GM12891 (cell line): ENCODE results near the gene RHD.
"Not testable (repeated sequence)": the region's sequence is repeated elsewhere in the genome, so short reads cannot be mapped to it uniquely, and the experiment has no call there.

ENCODE experiments used
- DNase-seq: peaks from one replicate; pipeline ENCODE4 v3.0.0; 2011; ENCODE audit warnings: low spot score; ENCODE audit not compliant: insufficient read length
- FAIRE-seq: peaks from 2 replicates; lab custom pipeline; 2011; peaks lifted over from hg19 to GRCh38; lab: Jason Lieb, UNC

Gene RHD

DNA sequence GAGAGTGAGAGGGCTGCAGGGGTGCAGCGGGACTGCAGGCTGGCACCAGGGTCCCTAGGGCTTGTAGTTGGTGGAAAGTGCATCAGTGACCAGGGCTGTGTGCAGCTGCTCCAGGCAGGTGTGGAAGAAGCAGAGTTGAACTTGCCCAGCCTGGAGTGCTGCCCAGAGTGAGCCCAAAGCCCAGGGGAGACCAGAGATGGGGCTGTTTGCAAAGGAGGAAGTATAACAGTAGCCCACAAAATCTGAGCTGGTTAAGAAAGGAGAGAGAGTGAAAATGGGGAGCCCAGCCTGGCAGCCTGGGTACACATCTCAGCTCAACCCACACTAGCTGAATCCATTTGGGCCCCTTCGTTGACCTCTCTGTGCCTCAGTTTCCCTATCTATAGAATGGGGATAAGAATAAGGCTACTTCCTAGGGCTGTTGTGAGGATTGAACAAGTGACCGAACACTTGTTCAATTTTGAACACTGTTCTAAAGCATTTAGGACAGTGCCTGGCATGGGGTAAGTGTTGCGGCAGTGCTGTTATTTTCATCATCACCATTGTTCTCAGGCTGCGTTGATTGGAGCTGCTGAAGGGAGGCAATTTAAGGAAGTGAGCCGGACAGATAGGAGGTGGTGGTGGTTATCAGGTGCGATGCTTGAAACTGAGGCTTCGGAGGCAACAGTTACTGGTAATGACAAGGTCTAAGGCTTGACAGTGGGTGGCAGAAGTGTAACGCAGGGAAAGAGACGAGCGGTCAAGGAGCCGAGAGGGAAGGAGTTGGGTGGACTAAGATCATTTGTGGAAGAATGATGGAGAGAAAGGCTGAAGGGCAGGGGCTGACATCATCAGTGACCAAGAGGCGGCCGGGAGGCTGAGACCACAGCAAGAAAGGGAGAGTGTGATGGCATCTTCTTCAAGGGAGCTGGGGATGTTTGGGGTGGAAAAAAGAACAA lies 22.8 kb downstream of the RHD start:
- DNase-seq, FAIRE-seq: not testable (repeated sequence)

DNA sequence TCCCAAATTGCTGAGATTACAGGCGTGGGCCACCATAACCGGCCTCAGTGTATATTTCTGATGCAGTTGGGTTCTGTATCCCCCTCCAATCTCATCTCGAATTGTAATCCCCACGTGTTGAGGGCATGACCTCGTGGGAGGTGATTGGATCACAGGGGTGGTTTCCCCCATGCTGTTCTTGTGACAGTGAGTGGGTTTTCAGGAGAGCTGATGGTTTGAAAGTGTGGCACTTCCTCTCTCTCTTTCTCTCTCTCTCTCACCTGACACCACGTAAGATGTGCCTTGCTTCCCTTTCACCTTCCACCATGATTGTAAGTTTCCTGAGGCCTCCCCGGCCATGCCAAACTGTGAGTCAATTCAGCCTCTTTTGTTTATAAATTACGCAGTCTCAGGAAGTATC lies 24.2 kb downstream of the RHD start:
- DNase-seq, FAIRE-seq: not testable (repeated sequence)

DNA sequence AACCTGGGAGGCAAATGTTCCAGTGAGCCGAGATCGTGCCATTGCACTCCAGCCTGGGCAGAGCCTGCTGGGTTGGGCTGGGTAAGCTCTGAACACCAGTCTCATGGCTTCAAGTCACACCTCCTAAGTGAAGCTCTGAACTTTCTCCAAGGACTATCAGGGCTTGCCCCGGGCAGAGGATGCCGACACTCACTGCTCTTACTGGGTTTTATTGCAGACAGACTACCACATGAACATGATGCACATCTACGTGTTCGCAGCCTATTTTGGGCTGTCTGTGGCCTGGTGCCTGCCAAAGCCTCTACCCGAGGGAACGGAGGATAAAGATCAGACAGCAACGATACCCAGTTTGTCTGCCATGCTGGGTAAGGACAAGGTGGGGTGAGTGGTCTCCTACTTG lies 28.4 kb downstream of the RHD start:
- FAIRE-seq, DNase-seq: not testable (repeated sequence)

DNA sequence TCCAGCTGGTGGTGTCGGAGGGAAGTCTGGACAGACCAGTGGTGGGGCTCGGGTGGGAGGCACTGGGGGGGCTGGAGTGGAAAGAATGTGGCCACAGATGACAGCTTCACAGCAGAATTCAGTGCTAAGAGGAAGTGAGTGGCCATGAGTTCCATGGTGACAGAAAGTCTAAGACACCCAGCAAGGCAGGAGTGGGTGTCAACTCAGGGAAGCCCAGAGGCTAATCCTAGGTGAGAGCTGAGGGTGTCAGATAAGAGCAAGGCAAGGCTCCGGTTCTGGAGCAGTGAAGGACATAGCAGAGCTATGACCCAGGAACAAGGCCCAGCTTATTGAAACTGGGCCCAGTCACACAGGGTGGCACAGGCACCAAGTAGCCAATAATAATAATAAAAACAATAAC lies 30.0 kb downstream of the RHD start:
- not testable (repeated sequence) for FAIRE-seq, DNase-seq

DNA sequence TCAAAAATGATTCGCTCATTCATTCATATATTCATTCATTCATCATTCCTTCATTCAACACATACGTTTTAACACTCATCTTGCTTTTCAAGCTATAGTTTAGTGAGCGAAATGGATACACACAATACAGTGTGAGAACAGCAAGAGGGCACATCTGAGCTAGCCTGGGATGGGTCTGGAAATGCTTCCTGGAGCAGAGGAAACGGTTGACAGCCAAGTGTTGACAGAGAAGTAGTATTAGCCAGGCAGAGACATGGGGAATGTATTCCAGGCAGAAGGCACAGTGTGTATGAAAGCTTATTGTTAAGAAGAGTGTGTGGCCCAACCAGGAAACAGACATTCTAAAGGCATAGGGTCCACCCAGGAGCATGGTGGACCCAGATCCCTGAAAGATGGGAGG lies 32.6 kb downstream of the RHD start:
- not testable (repeated sequence) for FAIRE-seq, DNase-seq

DNA sequence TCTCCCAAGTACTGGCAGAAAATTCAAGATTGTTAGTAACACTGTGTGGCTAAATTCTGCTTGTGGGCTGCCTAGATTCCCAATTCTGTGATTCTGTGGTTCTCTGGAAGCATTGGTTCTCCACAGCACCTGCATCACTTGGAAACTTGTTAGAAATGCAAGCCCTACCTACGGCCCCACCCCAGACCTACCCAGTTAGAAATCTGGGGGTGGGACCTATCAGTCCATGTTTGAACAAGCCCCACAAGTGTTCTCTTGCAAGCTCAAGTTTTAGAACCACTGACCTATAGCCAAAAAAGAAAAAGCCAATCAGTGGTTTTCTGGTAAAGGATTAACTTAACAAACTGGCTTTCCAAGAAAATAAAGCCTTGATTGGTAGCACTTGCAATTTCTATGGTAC lies 35.9 kb downstream of the RHD start:
- not testable (repeated sequence) for DNase-seq, FAIRE-seq

DNA sequence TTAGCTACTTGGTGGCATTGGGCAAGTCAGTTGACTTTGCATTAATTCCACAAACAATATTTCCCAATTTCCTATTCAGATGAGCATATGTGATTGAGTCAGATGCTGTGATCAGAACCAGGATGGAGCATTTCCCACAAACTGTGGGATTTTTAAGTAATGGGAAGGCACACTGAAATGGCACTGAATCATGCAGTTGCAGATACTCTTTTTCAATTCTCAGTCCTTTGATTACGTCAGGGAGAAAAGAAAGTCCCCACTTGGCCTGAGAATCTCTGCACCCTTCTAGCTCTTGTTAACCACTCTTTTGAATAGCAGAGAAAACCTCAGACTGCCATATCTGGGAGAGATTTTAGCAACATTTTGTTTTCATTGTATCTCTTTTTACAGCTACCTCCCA lies 36.8 kb downstream of the RHD start:
- FAIRE-seq, DNase-seq: not testable (repeated sequence)

DNA sequence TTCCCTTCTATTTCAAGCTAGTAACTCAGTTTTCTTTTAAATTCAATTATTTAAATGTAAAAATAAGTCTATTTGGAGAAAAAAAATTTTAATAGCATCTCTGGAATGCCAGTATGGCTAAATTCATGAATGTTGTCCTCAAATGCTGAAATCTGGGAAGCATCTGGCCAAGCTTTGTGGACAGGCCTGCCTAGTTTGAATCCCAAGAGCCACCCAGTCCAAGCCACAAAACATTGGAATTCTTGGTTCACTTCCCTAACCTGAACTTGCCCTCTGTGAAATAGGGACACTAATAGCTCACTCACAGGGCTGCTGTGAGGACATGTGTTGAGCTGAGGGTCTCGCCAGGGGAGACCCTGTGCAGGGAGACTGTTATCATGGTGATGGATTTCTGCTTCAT lies 37.2 kb downstream of the RHD start:
- not testable (repeated sequence) for FAIRE-seq, DNase-seq

DNA sequence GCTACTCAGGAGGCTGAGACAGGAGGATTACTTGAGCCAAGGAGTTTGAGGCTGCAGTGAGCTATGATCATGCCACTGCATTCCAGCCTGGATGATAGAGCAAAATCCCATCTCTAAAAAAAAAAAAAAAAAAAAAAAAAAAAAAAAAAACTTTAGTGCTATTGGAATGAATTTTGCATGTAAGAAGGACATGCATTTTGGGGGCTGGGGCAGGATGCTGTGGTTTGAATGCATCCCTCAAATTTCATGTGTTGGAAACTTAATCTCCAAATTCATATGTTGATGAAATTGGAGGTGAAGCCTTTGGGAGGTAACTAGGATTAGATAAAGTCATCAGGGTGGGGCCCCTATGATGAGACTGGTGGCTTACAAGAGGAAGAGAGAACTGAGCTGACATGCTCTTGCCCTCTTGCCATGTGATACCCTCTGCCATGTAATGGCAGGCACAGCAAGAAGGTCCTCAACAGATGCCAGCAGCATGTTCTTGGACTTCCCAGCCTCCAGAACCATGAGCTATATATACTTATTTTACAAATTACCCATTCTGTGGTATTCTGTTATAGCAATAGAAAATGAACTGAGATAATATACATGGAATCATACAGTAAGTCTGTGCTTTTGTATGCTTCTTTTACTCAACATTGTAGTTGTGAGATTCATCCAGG lies 40.6 kb downstream of the RHD start:
- not testable (repeated sequence) for FAIRE-seq, DNase-seq

DNA sequence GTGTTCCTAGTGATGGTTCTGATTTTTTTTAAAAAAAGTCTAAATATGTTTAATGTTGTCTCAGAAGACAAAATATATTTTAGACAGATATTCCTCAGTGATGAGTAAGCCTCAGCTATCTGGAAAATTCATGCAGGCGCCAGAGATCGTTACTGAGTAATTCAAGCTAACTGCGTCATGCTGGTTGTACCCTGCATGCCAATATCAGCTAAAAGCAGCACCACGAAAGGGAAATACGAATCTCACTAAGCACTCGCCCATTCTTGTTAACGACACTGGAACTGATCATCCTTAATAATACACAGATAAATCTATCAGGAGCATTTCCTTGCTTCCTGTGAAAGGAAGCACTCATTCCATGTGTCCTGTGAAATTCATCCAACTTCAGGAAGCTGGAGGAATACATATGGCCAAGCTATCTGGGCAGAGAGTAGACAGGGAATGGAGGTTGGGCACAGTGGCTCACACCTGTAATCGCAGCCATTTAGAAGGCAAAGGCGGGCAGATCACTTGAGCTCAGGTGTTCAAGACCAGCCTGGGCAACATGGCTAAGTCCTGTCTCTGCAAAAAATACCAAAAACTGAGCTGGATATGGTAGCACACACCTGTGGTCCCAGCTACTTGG lies 48.1 kb downstream of the RHD start:
- not testable (repeated sequence) for FAIRE-seq, DNase-seq

DNA sequence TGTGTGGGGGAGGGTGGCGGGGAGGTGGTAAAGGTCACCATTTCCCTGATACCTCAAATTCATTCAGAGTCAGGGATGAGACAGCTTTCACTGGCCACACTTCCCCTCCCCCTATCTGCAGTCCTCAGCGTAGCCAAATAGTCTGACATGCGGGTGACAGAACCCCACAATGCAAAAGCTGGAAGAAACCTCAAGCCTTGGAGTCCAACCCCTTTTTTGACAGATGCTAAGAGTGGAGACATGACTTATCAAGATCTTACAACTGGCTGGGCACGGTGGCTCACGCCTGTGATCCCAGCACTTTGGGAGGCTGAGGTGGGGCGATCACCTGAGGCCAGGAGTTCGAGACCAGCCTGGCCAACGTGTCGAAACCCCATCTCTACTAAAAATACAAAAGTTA lies 49.8 kb downstream of the RHD start:
- not testable (repeated sequence) for FAIRE-seq, DNase-seq

DNA sequence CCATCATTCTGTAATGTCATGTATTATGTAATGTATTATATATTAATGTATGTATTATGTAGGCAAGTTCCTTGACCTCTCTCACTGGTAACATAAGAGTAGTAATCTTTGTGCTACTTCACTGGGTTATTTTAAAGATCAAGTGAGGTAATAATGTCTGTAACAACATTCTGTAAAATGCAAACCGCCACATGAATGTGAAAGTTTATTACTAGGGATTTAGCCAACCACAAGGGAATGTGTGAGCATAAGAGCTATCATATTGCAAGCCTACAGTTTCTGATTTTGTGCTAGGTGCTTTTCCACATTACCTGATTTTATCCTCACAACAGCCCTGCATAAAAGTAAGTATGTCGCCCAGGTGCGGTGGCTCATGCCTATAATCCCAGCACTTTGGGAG lies 52.1 kb downstream of the RHD start:
- FAIRE-seq: not testable (repeated sequence)

DNA sequence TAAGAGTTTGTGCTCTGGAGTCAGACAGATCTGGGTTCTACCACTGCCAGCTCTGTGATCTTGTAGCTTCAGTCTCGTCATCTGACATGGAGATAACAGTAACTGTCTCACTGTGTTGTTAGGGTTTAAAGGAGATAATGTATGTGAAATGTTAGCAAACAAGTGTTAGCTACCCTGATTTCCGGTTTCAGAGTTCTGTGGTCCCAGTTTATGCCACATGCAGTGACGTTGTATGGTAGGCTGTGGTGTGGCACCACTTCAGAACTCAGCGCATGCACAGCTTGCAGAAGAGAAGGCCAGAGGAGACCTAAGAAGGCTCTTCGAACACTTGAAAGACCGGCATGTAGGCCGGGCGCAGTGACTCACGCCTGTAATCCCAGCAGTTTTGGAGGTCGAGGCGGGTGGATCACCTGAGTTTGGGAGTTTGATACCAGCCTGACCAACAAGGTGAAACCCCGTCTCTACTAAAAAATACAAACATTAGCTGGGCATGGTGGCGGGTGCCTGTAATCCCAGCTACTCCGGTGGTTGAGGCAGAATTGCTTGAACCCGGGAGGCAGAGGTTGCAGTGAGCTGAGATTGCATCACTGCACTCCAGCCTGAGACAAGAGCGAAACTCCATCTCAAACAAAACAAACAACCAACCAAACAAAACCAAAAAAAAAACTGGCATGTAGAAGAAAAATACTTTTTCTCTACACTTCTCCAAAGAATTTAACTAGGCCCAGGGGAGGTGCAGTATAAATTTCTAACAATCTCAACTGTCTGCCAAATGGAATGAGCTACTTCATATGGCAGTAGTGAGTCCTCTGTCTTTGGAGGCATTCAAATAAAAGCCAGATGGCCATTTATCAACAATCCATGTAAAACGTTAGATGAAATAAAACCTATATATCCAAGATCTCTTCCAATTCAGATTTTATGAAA lies 55.8 kb downstream of the RHD start:
- DNase-seq, FAIRE-seq: not testable (repeated sequence)

More for the DNA sequence above, 52.1 kb downstream of the RHD start:
- not testable (repeated sequence) for DNase-seq

DNA sequence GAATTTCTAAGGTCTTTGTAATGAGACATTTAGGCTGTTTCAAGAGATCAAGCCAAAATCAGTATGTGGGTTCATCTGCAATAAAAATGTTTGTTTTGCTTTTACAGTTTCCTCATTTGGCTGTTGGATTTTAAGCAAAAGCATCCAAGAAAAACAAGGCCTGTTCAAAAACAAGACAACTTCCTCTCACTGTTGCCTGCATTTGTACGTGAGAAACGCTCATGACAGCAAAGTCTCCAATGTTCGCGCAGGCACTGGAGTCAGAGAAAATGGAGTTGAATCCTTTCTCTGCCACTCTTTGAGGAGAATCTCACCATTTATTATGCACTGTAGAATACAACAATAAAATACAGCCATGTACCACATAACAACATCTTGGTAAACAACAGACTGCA lies 56.5 kb downstream of the RHD start:
- FAIRE-seq, DNase-seq: not testable (repeated sequence)

DNA sequence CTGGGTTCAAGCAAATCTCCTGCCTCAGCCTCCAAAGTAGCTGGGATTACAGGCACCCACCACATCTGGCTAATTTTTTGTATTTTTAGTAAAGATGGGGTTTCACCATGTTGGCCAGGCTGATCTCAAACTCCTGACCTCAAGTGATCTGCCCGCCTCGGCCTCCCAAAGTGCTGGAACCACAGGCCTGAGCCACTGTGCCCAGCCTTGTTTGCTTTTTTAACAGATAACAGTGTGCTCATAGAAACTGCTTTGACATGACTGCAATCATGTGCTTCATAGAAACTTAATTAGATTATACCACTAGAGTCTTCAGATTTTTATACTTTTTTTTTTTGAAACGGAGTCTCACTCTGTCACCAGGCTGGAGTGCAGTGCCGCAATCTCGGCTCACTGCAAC lies 57.0 kb downstream of the RHD start:
- not testable (repeated sequence) for FAIRE-seq, DNase-seq

DNA sequence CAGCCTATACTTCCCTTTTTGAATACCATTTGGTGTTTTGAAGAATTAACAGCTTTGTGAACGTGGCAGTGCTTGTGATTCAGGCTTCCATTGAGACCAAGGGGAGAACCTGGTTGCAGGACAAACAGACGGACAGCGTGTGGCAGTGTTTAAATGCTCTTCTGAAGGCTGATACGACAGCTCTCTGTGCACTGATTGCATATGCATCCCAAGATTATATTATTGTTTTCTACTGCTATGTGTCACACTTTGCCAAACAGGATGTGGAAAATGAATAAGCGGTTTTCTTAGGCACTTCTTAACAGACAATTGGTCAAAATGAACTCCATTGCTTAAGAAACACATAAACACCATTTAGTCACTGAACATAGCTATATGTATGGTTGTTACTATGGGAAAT lies 57.6 kb downstream of the RHD start:
- not testable (repeated sequence) for DNase-seq, FAIRE-seq

DNA sequence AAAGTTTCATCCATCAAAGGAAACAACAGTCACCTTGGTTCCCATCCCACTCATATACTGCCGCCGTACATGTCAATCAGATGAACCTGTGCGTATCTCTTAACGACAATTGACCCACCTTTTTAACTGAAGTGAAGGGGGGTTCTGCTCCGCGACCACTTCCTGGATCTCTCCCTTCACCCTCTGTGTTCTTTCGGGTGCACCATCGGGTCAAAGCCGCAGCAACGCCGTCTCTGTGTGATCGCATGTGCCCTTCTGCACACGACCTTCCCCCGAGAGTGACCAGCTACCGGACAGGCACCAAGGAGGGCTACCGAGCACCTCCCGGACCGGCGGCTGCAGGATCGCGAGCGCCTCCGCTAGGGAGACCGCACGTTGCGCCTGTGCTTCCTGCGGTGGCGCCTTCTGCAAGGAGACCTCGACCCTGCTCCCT lies 64.6 kb downstream of the RHD start:
- not testable (repeated sequence) for DNase-seq, FAIRE-seq
